Measurements from ENCODE around the gene CHST3.

CHST3 gene

DNA sequence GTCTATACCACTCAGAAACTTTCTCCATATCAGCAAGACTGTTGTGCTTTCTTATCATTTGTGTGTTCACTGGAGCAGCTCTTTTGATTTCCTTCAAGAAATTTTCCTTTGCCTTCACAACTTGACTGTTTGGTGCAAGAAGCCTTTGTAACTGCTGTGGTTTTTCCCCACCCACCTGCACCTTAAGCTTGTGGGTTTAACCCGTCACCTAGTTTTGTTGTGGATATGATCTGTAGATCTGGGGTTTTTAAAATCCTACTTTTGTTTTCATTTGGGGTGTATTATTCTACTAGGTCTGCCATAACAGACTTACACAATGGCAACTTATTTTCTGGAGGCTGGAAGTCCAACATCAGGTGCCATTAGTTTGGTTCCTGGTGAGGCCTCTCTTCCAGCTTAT lies 30.5 kb upstream of the CHST3 start:
- TF ChIP-seq MAX (IDR thresholded peaks at IDR 0.05) (no peak), USF1 (IDR thresholded peaks at IDR 0.05) (no peak), ZBTB7A (IDR thresholded peaks at IDR 0.05; ENCODE audit: low read depth) (no peak), EGR1 (IDR thresholded peaks at IDR 0.05) (no peak), NFIC (IDR thresholded peaks at IDR 0.05) (no peak), TCF12 (IDR thresholded peaks at IDR 0.05; ENCODE audit: low read depth) (no peak), TEAD4 (IDR thresholded peaks at IDR 0.05) (no peak), CREB1 (IDR thresholded peaks at IDR 0.05; ENCODE audit: low read depth) (no peak), RAD21 (IDR thresholded peaks at IDR 0.05; ENCODE audit: low read depth) (no peak), TAF1 (IDR thresholded peaks at IDR 0.05; ENCODE audit: low read depth) (no peak), FOXM1 (IDR thresholded peaks at IDR 0.05; ENCODE audit: borderline replicate concordance, low read depth) (no peak), EP300 (IDR thresholded peaks at IDR 0.05; ENCODE audit: borderline replicate concordance) (no peak), CEBPB (IDR thresholded peaks at IDR 0.05) (no peak), YY1 (IDR thresholded peaks at IDR 0.05; ENCODE audit: low read depth) (no peak)
- TF ChIP-seq, protein P1, sequence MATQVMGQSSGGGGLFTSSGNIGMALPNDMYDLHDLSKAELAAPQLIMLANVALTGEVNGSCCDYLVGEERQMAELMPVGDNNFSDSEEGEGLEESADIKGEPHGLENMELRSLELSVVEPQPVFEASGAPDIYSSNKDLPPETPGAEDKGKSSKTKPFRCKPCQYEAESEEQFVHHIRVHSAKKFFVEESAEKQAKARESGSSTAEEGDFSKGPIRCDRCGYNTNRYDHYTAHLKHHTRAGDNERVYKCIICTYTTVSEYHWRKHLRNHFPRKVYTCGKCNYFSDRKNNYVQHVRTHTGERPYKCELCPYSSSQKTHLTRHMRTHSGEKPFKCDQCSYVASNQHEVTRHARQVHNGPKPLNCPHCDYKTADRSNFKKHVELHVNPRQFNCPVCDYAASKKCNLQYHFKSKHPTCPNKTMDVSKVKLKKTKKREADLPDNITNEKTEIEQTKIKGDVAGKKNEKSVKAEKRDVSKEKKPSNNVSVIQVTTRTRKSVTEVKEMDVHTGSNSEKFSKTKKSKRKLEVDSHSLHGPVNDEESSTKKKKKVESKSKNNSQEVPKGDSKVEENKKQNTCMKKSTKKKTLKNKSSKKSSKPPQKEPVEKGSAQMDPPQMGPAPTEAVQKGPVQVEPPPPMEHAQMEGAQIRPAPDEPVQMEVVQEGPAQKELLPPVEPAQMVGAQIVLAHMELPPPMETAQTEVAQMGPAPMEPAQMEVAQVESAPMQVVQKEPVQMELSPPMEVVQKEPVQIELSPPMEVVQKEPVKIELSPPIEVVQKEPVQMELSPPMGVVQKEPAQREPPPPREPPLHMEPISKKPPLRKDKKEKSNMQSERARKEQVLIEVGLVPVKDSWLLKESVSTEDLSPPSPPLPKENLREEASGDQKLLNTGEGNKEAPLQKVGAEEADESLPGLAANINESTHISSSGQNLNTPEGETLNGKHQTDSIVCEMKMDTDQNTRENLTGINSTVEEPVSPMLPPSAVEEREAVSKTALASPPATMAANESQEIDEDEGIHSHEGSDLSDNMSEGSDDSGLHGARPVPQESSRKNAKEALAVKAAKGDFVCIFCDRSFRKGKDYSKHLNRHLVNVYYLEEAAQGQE (IDR thresholded peaks at IDR 0.05; ENCODE audit: low read depth), result no peak

GRCh38 chr10:71938211-71938610 lies 26.0 kb upstream of the CHST3 start:
- TF ChIP-seq USF1 (IDR thresholded peaks at IDR 0.05), result no peak
- no peak for TF ChIP-seq ZBTB7A (IDR thresholded peaks at IDR 0.05; ENCODE audit: low read depth)
- TF ChIP-seq YY1 (IDR thresholded peaks at IDR 0.05; ENCODE audit: low read depth), result no peak
- TF ChIP-seq CREB1 (IDR thresholded peaks at IDR 0.05; ENCODE audit: low read depth), result no peak
- TF ChIP-seq TAF1 (IDR thresholded peaks at IDR 0.05; ENCODE audit: low read depth), result no peak
- TF ChIP-seq MAX (IDR thresholded peaks at IDR 0.05), result no peak
- no peak for TF ChIP-seq RAD21 (IDR thresholded peaks at IDR 0.05; ENCODE audit: low read depth)
- no peak for TF ChIP-seq FOXM1 (IDR thresholded peaks at IDR 0.05; ENCODE audit: borderline replicate concordance, low read depth)
- TF ChIP-seq CEBPB (IDR thresholded peaks at IDR 0.05), result no peak
- no peak for TF ChIP-seq EP300 (IDR thresholded peaks at IDR 0.05; ENCODE audit: borderline replicate concordance)
- no peak for TF ChIP-seq TEAD4 (IDR thresholded peaks at IDR 0.05)
- TF ChIP-seq, protein P1 (IDR thresholded peaks at IDR 0.05; ENCODE audit: low read depth), result no peak

GRCh38 chr10:71939304-71939703 lies 24.9 kb upstream of the CHST3 start:
- TF ChIP-seq ZBTB7A (IDR thresholded peaks at IDR 0.05; ENCODE audit: low read depth) (no peak), TCF12 (IDR thresholded peaks at IDR 0.05; ENCODE audit: low read depth) (no peak), TEAD4 (IDR thresholded peaks at IDR 0.05) (no peak), TAF1 (IDR thresholded peaks at IDR 0.05; ENCODE audit: low read depth) (no peak), USF1 (IDR thresholded peaks at IDR 0.05) (no peak), FOXM1 (IDR thresholded peaks at IDR 0.05; ENCODE audit: borderline replicate concordance, low read depth) (no peak), RAD21 (IDR thresholded peaks at IDR 0.05; ENCODE audit: low read depth) (no peak), NFIC (IDR thresholded peaks at IDR 0.05) (no peak)
- TF ChIP-seq, protein P1 (IDR thresholded peaks at IDR 0.05; ENCODE audit: low read depth), result no peak

DNA sequence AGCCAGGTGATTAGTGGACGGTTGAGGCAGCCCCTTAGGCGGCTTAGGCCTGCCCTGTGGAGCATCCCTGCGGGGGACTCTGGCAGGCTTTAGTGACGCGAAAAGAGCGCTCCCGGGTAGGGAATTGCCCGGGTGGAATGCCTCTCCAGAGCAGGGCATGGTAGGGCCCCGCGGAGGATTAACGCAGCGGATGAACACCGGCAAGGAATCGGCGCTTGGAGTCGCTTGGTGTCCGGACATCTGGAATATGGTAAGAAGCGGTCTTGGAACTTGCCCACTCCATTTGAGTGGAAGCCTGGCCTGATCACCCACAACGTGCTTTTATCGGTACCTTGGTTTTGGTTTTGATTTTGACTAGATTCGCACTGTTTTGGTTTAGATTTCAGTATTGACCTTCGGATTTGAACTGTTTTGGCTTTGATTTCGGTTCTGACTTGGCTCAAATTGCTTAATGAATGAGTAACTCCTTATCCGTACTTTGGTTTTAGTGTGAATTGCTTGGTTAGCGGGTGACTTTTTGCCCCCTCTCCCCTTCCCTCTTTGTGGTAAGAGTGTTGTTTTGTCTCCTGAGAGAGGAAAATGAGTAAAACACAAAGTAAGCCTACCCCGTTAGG lies 24.2 kb upstream of the CHST3 start:
- no peak for TF ChIP-seq TEAD4 (IDR thresholded peaks at IDR 0.05)
- no peak for TF ChIP-seq EGR1 (IDR thresholded peaks at IDR 0.05)
